Measurements from ENCODE around the gene SELE. TPM values are rescaled to one million over a fixed set of nuclear protein-coding genes. Genes with fewer than 3 reads are reported as not detected.

The SELE gene
- total and polyA plus RNA-seq, 4 donors = 0.09 to 4.2 (median 3.3) TPM

GRCh38 chr1:169676001-169676400 lies 57.9 kb downstream of the SELE start:
- no peak for DNase-seq (ENCODE audit: low spot score)
- 59% methylated on average over 2 of the region's 2 CpGs for WGBS
- Histone ChIP-seq H3K27me3 (ENCODE audit: control insufficient read depth in 4 of 4, insufficient read depth in 4 of 4, low read length in 3 of 4) (no peaks in the 10 kb centered on the region), H3K27ac (ENCODE audit: low read depth in 1 of 2, low read length in 2 of 2) (no peak overlapping the region), H3K9ac (ENCODE audit: low read depth in 1 of 2, low read length in 2 of 2) (no peak overlapping the region), H3K4me1 (ENCODE audit: control insufficient read depth in 4 of 4, insufficient read depth in 4 of 4, low read length in 3 of 4) (no peaks in the 10 kb centered on the region), H3K9me3 (ENCODE audit: control insufficient read depth in 4 of 4, low read length in 3 of 4) (no peaks in the 10 kb centered on the region), H3K4me3 (ENCODE audit: low read depth in 1 of 3, low read length in 3 of 3) (no peak overlapping the region), H3K36me3 (ENCODE audit: control insufficient read depth in 4 of 4, insufficient read depth in 3 of 4, low read depth in 1 of 4, low read length in 3 of 4) (no peaks in the 10 kb centered on the region)
- TF ChIP-seq CTCF (IDR thresholded peaks at IDR 0.05; ENCODE audit: low read depth, low read length, missing input control) (no peak), TAF1 (conservative IDR thresholded peaks at IDR 0.05) (no peak), SP1 (IDR thresholded peaks at IDR 0.05) (no peak), EGR1 (IDR thresholded peaks at IDR 0.05; ENCODE audit: low read depth in 2 of 2) (no peak), FOXA1 (IDR thresholded peaks at IDR 0.05) (no peak), FOXA2 (IDR thresholded peaks at IDR 0.05) (no peak), JUND (IDR thresholded peaks at IDR 0.05) (no peak), MAX (IDR thresholded peaks at IDR 0.05) (no peak)

Other genes starting within 250 kb of the SELE start
- gene SLC19A2, start 248.1 kb downstream of the SELE start, total RNA-seq = 10 to 100 TPM; 14.3 to 18.7 TPM
- 1 to 10 TPM; 4.8 to 5.3 TPM for gene SLC19A2, start 248.1 kb downstream of the SELE start, polyA plus RNA-seq
- 100 to 1,000 TPM in 1 of 2 donors, 10 to 100 TPM in 1; 86.1 to 155 TPM for gene F5, start 147.6 kb downstream of the SELE start, total RNA-seq
- 100 to 1,000 TPM; 106 to 152 TPM for gene F5, start 147.6 kb downstream of the SELE start, polyA plus RNA-seq
- gene SELP, start 104.0 kb downstream of the SELE start, total RNA-seq = 1 to 10 TPM; 2.7 to 8.1 TPM
- gene SELP, start 104.0 kb downstream of the SELE start, polyA plus RNA-seq = 1 to 10 TPM; 1.7 to 2.1 TPM
- gene SELL, start 22.5 kb downstream of the SELE start, total RNA-seq = 1 to 10 TPM; 7.2 to 9.9 TPM
- gene SELL, start 22.5 kb downstream of the SELE start, polyA plus RNA-seq = 1 to 10 TPM; 1.5 to 2.4 TPM
- 1 to 10 TPM; 2.9 to 3.5 TPM for gene METTL18, start 60.8 kb upstream of the SELE start, total RNA-seq
- gene METTL18, start 60.8 kb upstream of the SELE start, polyA plus RNA-seq = 1 to 10 TPM; 2.1 to 5.0 TPM
- gene SCYL3, start 159.8 kb upstream of the SELE start, total RNA-seq = 10 to 100 TPM in 1 of 2 donors, 1 to 10 TPM in 1; 7.3 to 12.2 TPM
- gene SCYL3, start 159.8 kb upstream of the SELE start, polyA plus RNA-seq = 1 to 10 TPM; 4.0 to 5.0 TPM